Measurements from ENCODE around the gene SGSH. TPM values are rescaled to one million over a fixed set of nuclear protein-coding genes. Genes with fewer than 3 reads are reported as not detected.

Gene SGSH
- total RNA-seq, 2 donors from 2014 or later = 22.2 to 51.8 TPM

DNA sequence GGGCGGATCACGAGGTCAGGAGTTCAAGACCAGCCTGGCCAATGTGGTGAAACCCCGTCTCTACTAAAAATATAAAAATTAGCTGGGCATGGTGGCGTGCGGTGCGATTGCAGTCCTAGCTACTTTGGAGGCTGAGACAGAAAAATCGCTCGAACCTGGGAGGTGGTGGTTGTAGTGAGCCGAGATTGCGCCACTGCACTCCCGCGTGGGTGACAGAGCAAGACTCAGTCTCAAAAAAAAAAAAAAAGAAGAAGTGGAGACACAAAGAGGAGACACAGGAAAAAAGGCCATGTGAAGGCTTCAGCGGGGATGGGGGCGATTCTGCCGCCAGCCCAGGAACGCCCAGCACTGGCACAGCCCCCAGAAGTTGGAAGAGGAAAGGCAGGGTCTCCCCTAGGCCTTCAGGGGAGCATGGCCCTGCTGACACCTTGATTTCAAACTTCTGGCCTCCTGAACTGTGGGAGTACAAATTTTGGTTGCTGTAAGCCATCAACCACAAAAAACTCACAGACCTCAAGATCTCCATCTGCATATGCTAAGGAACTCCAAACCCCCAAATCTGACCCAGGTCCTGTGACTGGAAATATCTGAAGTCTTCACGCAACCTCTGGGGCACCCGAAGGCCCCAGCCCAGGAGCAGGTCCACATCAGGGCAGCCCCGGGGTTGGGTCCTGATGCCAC, 7.0 kb downstream of the SGSH start:
- H3K9me3 ChIP-seq = no peaks in the 10 kb centered on the region
- H3K36me3 ChIP-seq = peaks cover 46% of the 10 kb centered on the region
- no peak overlapping the region for H3K4me3 ChIP-seq
- H3K4me1 ChIP-seq (ENCODE audit: control insufficient read depth in 1 of 2, low read depth in 2 of 2) = no peaks in the 10 kb centered on the region
- H3K27ac ChIP-seq = no peak overlapping the region
- ATAC-seq (ENCODE audit: insufficient number of reproducible peaks, low FRiP score, low read depth) (no peak), DNase-seq (ENCODE audit: low spot score) (no peak)
- no peaks in the 10 kb centered on the region for H3K27me3 ChIP-seq (replicated peaks; ENCODE audit: insufficient read depth)
- no peak for TF ChIP-seq CTCF (IDR thresholded peaks at IDR 0.05)

DNA sequence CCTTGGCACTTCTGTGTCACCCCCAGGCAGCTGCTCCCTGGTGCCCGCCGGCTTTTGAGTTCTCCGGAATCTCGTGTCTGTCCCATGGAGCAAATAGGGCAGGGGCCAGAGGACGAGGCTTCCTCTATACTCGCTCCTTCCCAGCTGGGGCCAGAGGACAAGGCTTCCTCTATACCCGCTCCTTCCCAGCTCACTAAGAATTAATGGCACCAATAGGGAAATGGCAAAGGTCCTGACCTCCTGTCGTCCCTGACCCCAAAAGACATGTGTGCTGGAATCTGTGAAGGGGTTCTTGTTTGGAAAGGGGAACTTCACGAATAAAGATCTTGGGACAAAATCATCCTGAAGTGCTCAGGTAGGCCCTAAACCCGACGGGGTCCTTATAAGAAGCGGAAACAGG, 7.6 kb downstream of the SGSH start:
- Histone ChIP-seq H3K4me1 (ENCODE audit: control insufficient read depth in 1 of 2, low read depth in 2 of 2) (no peaks in the 10 kb centered on the region), H3K9me3 (no peaks in the 10 kb centered on the region), H3K27me3 (replicated peaks; ENCODE audit: insufficient read depth) (no peaks in the 10 kb centered on the region), H3K4me3 (no peak overlapping the region), H3K36me3 (peaks cover 46% of the 10 kb centered on the region), H3K27ac (no peak overlapping the region)
- TF ChIP-seq CTCF (IDR thresholded peaks at IDR 0.05) = no peak
- ATAC-seq (ENCODE audit: insufficient number of reproducible peaks, low FRiP score, low read depth) (no peak), DNase-seq (ENCODE audit: low spot score) (no peak)

DNA sequence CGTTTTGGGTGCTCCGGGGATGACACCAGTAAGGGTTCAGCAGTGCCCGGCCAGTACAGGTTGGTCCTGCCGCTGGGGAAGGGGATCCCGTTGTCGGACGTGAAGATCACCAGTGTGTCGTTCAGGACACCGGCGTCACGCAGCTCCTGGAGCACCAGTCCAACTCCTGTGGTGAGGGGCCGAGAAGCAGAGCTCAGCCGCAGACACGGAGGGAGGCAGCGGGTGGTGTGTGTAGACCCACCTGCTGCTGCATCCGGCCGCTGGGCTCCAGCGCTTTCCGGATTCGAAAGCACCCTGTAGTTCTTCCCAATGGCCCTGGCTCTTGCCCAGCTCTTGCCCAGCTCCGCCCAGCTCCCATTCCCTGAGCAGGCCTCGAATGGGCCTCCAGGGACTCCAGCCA, 8.0 kb downstream of the SGSH start:
- Histone ChIP-seq H3K27ac (no peak overlapping the region), H3K4me1 (ENCODE audit: control insufficient read depth in 1 of 2, low read depth in 2 of 2) (no peaks in the 10 kb centered on the region), H3K4me3 (no peak overlapping the region), H3K9me3 (no peaks in the 10 kb centered on the region), H3K36me3 (peaks cover 46% of the 10 kb centered on the region), H3K27me3 (replicated peaks; ENCODE audit: insufficient read depth) (no peaks in the 10 kb centered on the region)
- no peak for TF ChIP-seq CTCF (IDR thresholded peaks at IDR 0.05)
- ATAC-seq (ENCODE audit: insufficient number of reproducible peaks, low FRiP score, low read depth) (no peak), DNase-seq (ENCODE audit: low spot score) (no peak)

DNA sequence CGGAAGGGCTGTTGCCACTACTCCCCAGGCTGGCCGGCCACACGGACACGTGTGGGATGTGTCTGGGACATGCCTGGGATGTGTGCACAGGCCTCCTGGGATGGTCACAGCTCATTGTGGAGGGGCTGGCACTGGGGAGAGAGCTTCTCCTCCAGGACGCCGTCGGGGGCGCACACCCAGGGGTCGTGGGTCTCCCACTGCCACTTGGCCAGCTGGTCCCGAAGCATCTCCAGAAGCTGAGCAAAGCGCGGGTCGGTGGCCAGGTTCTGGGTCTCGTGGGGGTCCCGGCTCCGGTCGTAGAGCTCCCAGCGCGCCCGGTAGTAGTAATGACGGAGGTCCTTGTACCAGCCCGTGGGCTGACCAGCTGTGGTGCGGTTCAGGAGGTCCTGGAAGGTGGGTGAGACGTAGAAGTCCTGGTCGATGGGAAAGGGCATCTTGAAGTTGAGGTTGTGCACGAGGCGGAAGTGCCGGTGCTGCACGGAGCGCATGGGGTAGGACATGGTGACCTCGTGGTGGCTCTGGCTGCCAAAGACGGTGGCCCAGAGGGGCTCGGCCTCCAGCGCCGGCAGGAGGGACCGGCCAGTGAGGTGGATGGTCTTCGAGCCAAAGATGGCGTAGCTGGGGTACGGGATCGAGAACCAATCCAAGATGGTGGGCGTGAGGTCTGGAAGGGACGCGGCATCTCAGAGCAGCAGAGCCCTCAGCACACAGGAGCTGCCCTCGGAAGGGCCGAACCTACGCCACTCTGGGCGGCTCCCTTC, 9.6 kb downstream of the SGSH start:
- DNase-seq (ENCODE audit: low spot score) = no peak
- Histone ChIP-seq H3K36me3 (peaks cover 38% of the 10 kb centered on the region), H3K9me3 (no peaks in the 10 kb centered on the region), H3K4me3 (no peak overlapping the region), H3K27me3 (replicated peaks; ENCODE audit: insufficient read depth) (no peaks in the 10 kb centered on the region), H3K4me1 (ENCODE audit: control insufficient read depth in 1 of 2, low read depth in 2 of 2) (no peaks in the 10 kb centered on the region), H3K27ac (no peak overlapping the region)
- no peak for TF ChIP-seq CTCF (IDR thresholded peaks at IDR 0.05)
- ATAC-seq (ENCODE audit: insufficient number of reproducible peaks, low FRiP score, low read depth) = no peak

GRCh38 chr17:80209765-80210164, 10.4 kb downstream of the SGSH start:
- Histone ChIP-seq H3K4me3 (no peak overlapping the region), H3K4me1 (ENCODE audit: control insufficient read depth in 1 of 2, low read depth in 2 of 2) (no peaks in the 10 kb centered on the region), H3K36me3 (peaks cover 38% of the 10 kb centered on the region), H3K9me3 (no peaks in the 10 kb centered on the region), H3K27ac (no peak overlapping the region), H3K27me3 (replicated peaks; ENCODE audit: insufficient read depth) (no peaks in the 10 kb centered on the region)
- ATAC-seq (ENCODE audit: insufficient number of reproducible peaks, low FRiP score, low read depth) = no peak
- TF ChIP-seq CTCF (IDR thresholded peaks at IDR 0.05) = no peak
- no peak for DNase-seq (ENCODE audit: low spot score)
